GM12864 (cell line): Measurements from ENCODE around the gene RRM1.

Experiments used
- DNase-seq: peaks from one replicate; pipeline ENCODE4 v3.0.0-alpha.2; 2011; ENCODE audit warnings: low read depth
- H3K4me3 ChIP-seq: 2 replicates; pipeline ENCODE4 v1.5.1; 2011; ENCODE audit warnings: mild to moderate bottlenecking, low read depth, low read length, control low read depth
- CTCF ChIP-seq: IDR thresholded peaks from 2 replicates; pipeline ENCODE4 v1.5.1; 2011; ENCODE audit warnings: low read depth, mild to moderate bottlenecking, moderate library complexity, low read length, control low read depth, inconsistent platforms; ENCODE audit errors: missing control alignments

Gene RRM1

GRCh38 chr11:4090258-4090657 is 4.3 kb upstream of the RRM1 start:
- H3K4me3 ChIP-seq = no peak overlapping the region
- no peak for DNase-seq
- TF ChIP-seq CTCF = no peak

GRCh38 chr11:4092026-4092425 is 2.6 kb upstream of the RRM1 start:
- DNase-seq = no peak
- no peak for TF ChIP-seq CTCF
- no peak overlapping the region for H3K4me3 ChIP-seq

- peak overlapping the region; percentile 67 for H3K4me3 ChIP-seq
- DNase-seq = no peak
- TF ChIP-seq CTCF = no peak
Measured at GRCh38 chr11:4093519-4094347, 866 bp upstream of the RRM1 start.

GRCh38 chr11:4095509-4096230 is 1.1 kb downstream of the RRM1 start:
- no peak for DNase-seq
- H3K4me3 ChIP-seq = peak overlapping the region; percentile 67
- peak; percentile 14 for TF ChIP-seq CTCF

- no peak for TF ChIP-seq CTCF
- no peak for DNase-seq
- H3K4me3 ChIP-seq = no peak overlapping the region
Measured at GRCh38 chr11:4098026-4098621, 3.5 kb downstream of the RRM1 start.

GRCh38 chr11:4102711-4103110 is 8.1 kb downstream of the RRM1 start:
- no peak for TF ChIP-seq CTCF
- no peak for DNase-seq
- no peak overlapping the region for H3K4me3 ChIP-seq
